GM13977 (cell line): ENCODE results near the gene GPRIN2.
A peak's percentile ranks its signal among the peaks of the same experiment; 100 is the strongest.
"Not testable (repeated sequence)": the region's sequence is repeated elsewhere in the genome, so short reads cannot be mapped to it uniquely, and the experiment has no call there.

Experiments used
- DNase-seq: peaks from one replicate; pipeline ENCODE4 v3.0.0; 2012; ENCODE audit warnings: low spot score
- CTCF ChIP-seq: IDR thresholded peaks from 2 replicates; pipeline ENCODE4 v1.5.1; 2012; ENCODE audit warnings: mild to moderate bottlenecking, control low read depth; ENCODE audit not compliant: insufficient read depth; ENCODE audit errors: extremely low read depth, missing control alignments
- in situ Hi-C: fragments of 300-500 bp; cut with MboI; formaldehyde crosslinking; loops from one replicate; pipeline ENCODE4 v1.12.0; 2022; ENCODE audit warnings: low sequenced_read_pairs, low pct_unique_long_range_greater_than_20kb, mixed read lengths, inconsistent platforms; ENCODE audit not compliant: unreplicated experiment

Gene GPRIN2

DNA sequence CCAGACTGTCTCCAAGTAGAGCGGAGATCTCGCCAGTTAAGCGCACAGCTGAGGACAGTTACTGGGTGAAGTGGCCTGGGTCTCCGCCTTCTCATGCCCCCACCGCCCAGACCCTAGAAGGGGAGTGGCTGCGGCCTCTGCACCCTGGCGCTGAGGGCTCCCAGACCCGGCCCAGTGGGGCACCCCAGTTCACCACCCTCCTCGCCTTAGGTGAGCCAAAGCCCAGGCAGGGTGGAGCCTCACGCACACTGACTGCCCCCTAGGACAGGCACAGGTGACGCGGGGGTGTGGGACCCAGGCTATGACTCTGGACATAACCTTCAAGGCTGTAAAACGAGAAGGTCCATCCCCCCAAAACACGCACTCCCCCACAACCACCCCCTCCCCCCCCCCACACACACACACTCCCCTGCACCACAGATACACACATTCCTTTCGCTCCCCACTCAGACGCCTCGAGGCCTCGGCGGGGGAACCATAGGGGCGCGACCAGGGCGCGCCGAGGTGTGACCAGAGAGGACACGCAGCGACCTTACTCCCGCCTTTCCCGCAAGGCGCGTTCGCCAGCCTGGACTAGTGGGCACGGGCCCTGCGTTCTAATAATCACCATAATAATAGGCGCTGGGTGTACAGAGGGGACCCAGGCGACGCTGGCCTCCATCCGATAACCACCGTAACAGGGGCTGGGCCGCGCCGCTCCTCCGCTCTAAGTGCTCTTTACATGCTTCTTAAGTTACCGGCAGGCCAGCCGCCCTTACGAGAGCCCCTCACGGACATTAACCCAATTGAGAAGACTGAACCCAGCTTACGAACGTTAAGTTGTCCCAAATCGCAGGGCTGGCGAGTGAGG is 21.4 kb upstream of the GPRIN2 start:
- in situ Hi-C loops, DNase-seq: not testable (repeated sequence)

GRCh38 chr10:46573884-46574283 is 17.4 kb upstream of the GPRIN2 start:
- in situ Hi-C loops, DNase-seq: not testable (repeated sequence)

GRCh38 chr10:46573314-46573713 is 16.9 kb upstream of the GPRIN2 start:
- in situ Hi-C loops, DNase-seq: not testable (repeated sequence)

- in situ Hi-C loops, DNase-seq: not testable (repeated sequence)
Measured at GRCh38 chr10:46572765-46573164, 16.3 kb upstream of the GPRIN2 start.

DNA sequence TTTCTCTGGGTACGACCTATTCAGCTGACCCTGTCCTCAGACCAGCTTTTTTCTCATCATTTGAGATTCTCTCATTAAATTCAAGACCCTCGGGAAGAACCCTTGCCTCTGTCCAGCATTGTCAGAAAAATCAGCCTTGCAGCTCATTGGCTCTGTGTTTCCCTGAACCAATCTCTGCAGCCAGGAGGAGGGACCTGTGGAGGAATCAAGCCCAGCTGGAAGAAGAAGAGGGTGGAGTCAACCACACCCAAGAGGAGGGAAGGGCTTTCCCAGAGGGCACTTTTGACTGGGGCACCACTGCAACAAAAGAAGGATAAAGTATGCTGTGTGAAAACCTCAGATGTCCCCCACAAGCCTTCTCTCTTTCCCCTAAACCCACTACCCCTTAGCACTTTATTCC is 14.2 kb upstream of the GPRIN2 start:
- in situ Hi-C loops, DNase-seq: not testable (repeated sequence)

GRCh38 chr10:46567151-46567550 is 10.7 kb upstream of the GPRIN2 start:
- in situ Hi-C loops, DNase-seq: not testable (repeated sequence)

- TF ChIP-seq CTCF = peak; percentile 80
- in situ Hi-C loops, DNase-seq: not testable (repeated sequence)
Measured at GRCh38 chr10:46565591-46566332, 9.3 kb upstream of the GPRIN2 start.

GRCh38 chr10:46560952-46561351 is 4.5 kb upstream of the GPRIN2 start:
- no peak for DNase-seq
- no peak for TF ChIP-seq CTCF
- in situ Hi-C loops = no loop called here

- in situ Hi-C loops = no loop called here
- no peak for TF ChIP-seq CTCF
- DNase-seq = no peak
Measured at GRCh38 chr10:46560381-46560780, 3.9 kb upstream of the GPRIN2 start.

DNA sequence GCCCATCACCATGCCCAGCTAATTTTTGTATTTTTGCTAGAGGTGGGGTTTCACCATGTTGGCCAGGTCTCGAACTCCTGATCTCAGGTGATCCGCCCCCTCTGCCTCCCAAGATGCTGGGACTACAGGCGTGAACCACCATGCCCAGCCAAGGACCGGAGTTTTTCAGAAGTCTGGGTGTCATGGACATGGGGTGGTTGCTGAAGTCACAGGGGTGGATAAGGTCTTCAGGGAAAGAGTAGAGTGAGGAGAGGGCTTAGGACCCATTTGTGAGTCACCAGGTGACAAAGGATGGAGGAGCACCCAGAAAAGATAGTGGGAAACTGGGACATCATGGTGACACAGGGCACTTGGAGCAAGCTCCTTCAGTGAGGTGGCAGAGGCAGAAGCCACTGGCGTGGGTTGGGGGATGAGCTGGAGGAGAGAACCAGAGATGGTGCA is 2.8 kb upstream of the GPRIN2 start:
- DNase-seq = no peak
- TF ChIP-seq CTCF = no peak
- in situ Hi-C loops = no loop called here
